Measurements from ENCODE around the gene MMEL1. TPM values are rescaled to one million over a fixed set of nuclear protein-coding genes. Genes with fewer than 3 reads are reported as not detected.

The MMEL1 gene
- total RNA-seq, 3 donors from 2014 or later, result 9.2 to 12.7 TPM; not detected in 1

- no peaks in the 10 kb centered on the region for H3K36me3 ChIP-seq
- H3K27me3 ChIP-seq, result no peaks in the 10 kb centered on the region
- no peak for DNase-seq (ENCODE audit: low spot score in 2 of 2)
- no peak overlapping the region for H3K27ac ChIP-seq
- H3K9me3 ChIP-seq, result no peaks in the 10 kb centered on the region
- no peak overlapping the region for H3K4me3 ChIP-seq
- peaks cover 10 to 13% of the 10 kb centered on the region in 2 donors for H3K4me1 ChIP-seq
- TF ChIP-seq CTCF (IDR thresholded peaks at IDR 0.05) (no peak), POLR2AphosphoS5 (IDR thresholded peaks at IDR 0.05) (no peak), POLR2A (IDR thresholded peaks at IDR 0.05) (no peak)
- intact Hi-C loops (cut with DNase I; ENCODE audit: low total_unique reads), result no loop called here
Observed at GRCh38 chr1:2560299-2561073, 72.3 kb downstream of the MMEL1 start.

GRCh38 chr1:2559509-2560298 lies 73.1 kb downstream of the MMEL1 start:
- intact Hi-C loops (cut with DNase I; ENCODE audit: low total_unique reads), result no loop called here
- no peak overlapping the region for H3K4me3 ChIP-seq
- no peaks in the 10 kb centered on the region for H3K36me3 ChIP-seq
- no peak for DNase-seq (ENCODE audit: low spot score in 2 of 2)
- H3K27ac ChIP-seq, result no peak overlapping the region
- no peak for TF ChIP-seq POLR2AphosphoS5 (IDR thresholded peaks at IDR 0.05)
- TF ChIP-seq POLR2A (IDR thresholded peaks at IDR 0.05), result no peak
- TF ChIP-seq CTCF (IDR thresholded peaks at IDR 0.05), result no peak
- no peaks in the 10 kb centered on the region for H3K27me3 ChIP-seq
- peaks cover 15 to 19% of the 10 kb centered on the region in 2 donors for H3K4me1 ChIP-seq
- H3K9me3 ChIP-seq, result no peaks in the 10 kb centered on the region

- no peaks in the 10 kb centered on the region for H3K36me3 ChIP-seq
- no peaks in the 10 kb centered on the region for H3K27me3 ChIP-seq
- H3K27ac ChIP-seq, result no peak overlapping the region
- H3K4me3 ChIP-seq, result no peak overlapping the region
- H3K9me3 ChIP-seq, result no peaks in the 10 kb centered on the region
- no peak for TF ChIP-seq CTCF (IDR thresholded peaks at IDR 0.05)
- no peak for TF ChIP-seq POLR2AphosphoS5 (IDR thresholded peaks at IDR 0.05)
- TF ChIP-seq POLR2A (IDR thresholded peaks at IDR 0.05), result no peak
- intact Hi-C loops (cut with DNase I; ENCODE audit: low total_unique reads), result no loop called here
- H3K4me1 ChIP-seq, result peaks cover 15 to 19% of the 10 kb centered on the region in 2 donors
- DNase-seq (ENCODE audit: low spot score in 2 of 2), result no peak
Observed at GRCh38 chr1:2558861-2559260, 74.0 kb downstream of the MMEL1 start.

- no peaks in the 10 kb centered on the region for H3K36me3 ChIP-seq
- H3K27me3 ChIP-seq, result no peaks in the 10 kb centered on the region
- H3K4me3 ChIP-seq, result no peak overlapping the region
- peaks cover 15 to 19% of the 10 kb centered on the region in 2 donors for H3K4me1 ChIP-seq
- H3K9me3 ChIP-seq, result no peaks in the 10 kb centered on the region
- TF ChIP-seq POLR2A (IDR thresholded peaks at IDR 0.05), result no peak
- no peak for TF ChIP-seq POLR2AphosphoS5 (IDR thresholded peaks at IDR 0.05)
- no peak for TF ChIP-seq CTCF (IDR thresholded peaks at IDR 0.05)
- DNase-seq (ENCODE audit: low spot score in 2 of 2), result no peak
- no peak overlapping the region for H3K27ac ChIP-seq
- intact Hi-C loops (cut with DNase I; ENCODE audit: low total_unique reads), result no loop called here
Observed at GRCh38 chr1:2558420-2558819, 74.4 kb downstream of the MMEL1 start.
